ENCODE data around the gene RGS4.

The RGS4 gene

GRCh38 chr1:163107655-163108054, 38.5 kb downstream of the RGS4 start:
- no peak overlapping the region for H3K4me3 ChIP-seq (ENCODE audit: low read depth, low read length)
- no peaks in the 10 kb centered on the region; the same call in 1 of the 2 replicates for H3K4me1 ChIP-seq
- H3K9me3 ChIP-seq, result no peaks in the 10 kb centered on the region
- no peaks in the 10 kb centered on the region for H3K36me3 ChIP-seq
- no peak for DNase-seq
- TF ChIP-seq CTCF (IDR thresholded peaks at IDR 0.05; ENCODE audit: low read depth, low read length), result no peak
- H3K27me3 ChIP-seq, result no peaks in the 10 kb centered on the region

GRCh38 chr1:163115887-163116286, 46.7 kb downstream of the RGS4 start:
- no peak for TF ChIP-seq CTCF (IDR thresholded peaks at IDR 0.05; ENCODE audit: low read depth, low read length)
- Histone ChIP-seq H3K4me1 (peaks cover 44% of the 10 kb centered on the region), H3K4me3 (ENCODE audit: low read depth, low read length) (no peak overlapping the region; the same call in 1 of the 2 replicates), H3K36me3 (no peaks in the 10 kb centered on the region), H3K27me3 (no peaks in the 10 kb centered on the region), H3K9me3 (no peaks in the 10 kb centered on the region)
- DNase-seq, result no peak

- no peak for TF ChIP-seq CTCF (IDR thresholded peaks at IDR 0.05; ENCODE audit: low read depth, low read length)
- Histone ChIP-seq H3K4me1 (peaks cover 52% of the 10 kb centered on the region), H3K36me3 (no peaks in the 10 kb centered on the region), H3K9me3 (no peaks in the 10 kb centered on the region), H3K27me3 (no peaks in the 10 kb centered on the region), H3K4me3 (ENCODE audit: low read depth, low read length) (no peak overlapping the region)
- DNase-seq, result no peak
These were observed 50.5 kb downstream of the RGS4 start for GRCh38 chr1:163119707-163120106.

GRCh38 chr1:163120372-163120771, 51.2 kb downstream of the RGS4 start:
- H3K36me3 ChIP-seq, result no peaks in the 10 kb centered on the region
- H3K9me3 ChIP-seq, result no peaks in the 10 kb centered on the region
- no peak overlapping the region for H3K4me3 ChIP-seq (ENCODE audit: low read depth, low read length)
- TF ChIP-seq CTCF (IDR thresholded peaks at IDR 0.05; ENCODE audit: low read depth, low read length), result no peak
- no peak for DNase-seq
- H3K4me1 ChIP-seq, result peaks cover 47% of the 10 kb centered on the region
- H3K27me3 ChIP-seq, result no peaks in the 10 kb centered on the region

DNA sequence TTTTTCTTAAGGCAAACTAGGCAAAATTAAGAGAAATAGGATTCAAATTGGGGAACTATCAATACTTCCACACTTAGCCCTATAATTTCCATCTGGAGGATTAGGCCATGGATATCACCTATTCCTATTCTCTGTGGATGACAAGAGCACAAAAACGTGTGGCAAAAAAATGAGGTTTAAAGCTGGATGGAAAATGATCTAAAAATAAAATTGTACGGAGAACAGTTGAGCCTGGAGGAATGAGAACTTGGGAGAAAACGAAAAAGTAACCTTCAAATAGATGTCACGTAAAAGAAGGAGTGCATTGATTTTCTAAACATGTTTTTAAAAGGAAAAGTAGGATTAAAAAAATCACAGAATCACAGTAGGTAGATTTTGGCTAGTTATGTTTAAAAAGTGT, 55.7 kb downstream of the RGS4 start:
- H3K4me1 ChIP-seq, result peaks cover 23% of the 10 kb centered on the region
- no peak overlapping the region for H3K4me3 ChIP-seq (ENCODE audit: low read depth, low read length)
- DNase-seq, result no peak
- H3K27me3 ChIP-seq, result no peaks in the 10 kb centered on the region
- peaks cover 5% of the 10 kb centered on the region for H3K36me3 ChIP-seq
- TF ChIP-seq CTCF (IDR thresholded peaks at IDR 0.05; ENCODE audit: low read depth, low read length), result no peak
- no peaks in the 10 kb centered on the region for H3K9me3 ChIP-seq

All from BE2C (cell line).